Adrenal gland (tissue), 12 donors: ENCODE results near the gene PGC. TPM values are rescaled to one million over a fixed set of nuclear protein-coding genes. Genes with fewer than 3 reads are reported as not detected.

Experiments used
- DNase-seq, 7 donors: peaks; one replicate each; pipeline ENCODE4 v3.0.0-alpha.2; 2019 to 2020
- H3K27ac ChIP-seq, 5 donors: fragments of 200-600 bp; sonication (generic) in 4 of 5; 1 replicate in 3 of 5; 2 replicates in 2 of 5; pipeline versions ENCODE4 v1.5.1 to v1.8.0; 2016 to 2020; ENCODE audit warnings: mild to moderate bottlenecking in 1 of 5
- H3K27me3 ChIP-seq: fragments of 200-600 bp; 2 replicates; pipeline ENCODE4 v1.8.0; 2021
- H3K36me3 ChIP-seq, 2 donors: fragments of 200-600 bp; replicated peaks in 1 of 2; 1 replicate in 1 of 2; 2 replicates in 1 of 2; pipeline versions ENCODE4 v1.5.1 to v1.8.0; 2018 to 2022
- H3K4me1 ChIP-seq, 2 donors: fragments of 200-600 bp; replicated peaks in 1 of 2; 1 replicate in 1 of 2; 2 replicates in 1 of 2; pipeline versions ENCODE4 v1.5.1 to v1.8.0; 2018 to 2021
- H3K4me3 ChIP-seq, 4 donors: fragments of 200-600 bp; sonication (generic) in 3 of 4; one replicate each; pipeline ENCODE4 v1.5.1; 2016 to 2018
- H3K9me3 ChIP-seq, 3 donors: fragments of 200-600 bp; sonication (generic) in 1 of 3; replicated peaks in 1 of 3; 1 replicate in 2 of 3; 2 replicates in 1 of 3; pipeline versions ENCODE4 v1.5.1 to v1.8.0; 2016 to 2021
- CTCF ChIP-seq, 6 experiments: fragments of 450-650 bp in 4 of 6; fragments of 200-600 bp in 2 of 6; sonication (generic) in 1 of 6; IDR thresholded peaks; 1 replicate in 5 of 6; 2 replicates in 1 of 6; pipeline versions ENCODE4 v1.5.1 to v1.8.0; 2016 to 2021; ENCODE audit warnings: antibody characterized with exemption in 6 of 6, mild to moderate bottlenecking in 2 of 6, moderate library complexity in 1 of 6
- POLR2A ChIP-seq, 2 donors: fragments of 450-650 bp; IDR thresholded peaks; one replicate each; pipeline ENCODE4 v1.6.1; 2017; ENCODE audit warnings: antibody characterized with exemption in 2 of 2, mild to moderate bottlenecking in 2 of 2, moderate library complexity in 1 of 2
- WGBS, 4 donors: extraction: QIAGEN DNeasy Blood & Tissue Kit in 2 of 4; methylation state at CpG; one replicate each; pipeline versions ENCODE4 v1.1.5 to v1.1.7; 2013 to 2017; 5-methylcytosine and 5-hydroxymethylcytosine counted together
- intact Hi-C, 2 donors: fragments of 100-400 bp; cut with DNase I; formaldehyde crosslinking; loops; one replicate each; pipeline versions ENCODE4 v1.14.1 to v1.15.0; 2022 to 2023
- polyA plus RNA-seq, 3 donors: library from polyadenylated mRNA; stranded (reverse); fragments of 200-250 nt in 2 of 3; fragments of 350-450 nt in 1 of 3; fragmentation: Illumina TruSeq in 1 of 3; extraction: RNeasy Lipid Tissue Mini Kit (QIAGEN cat#74804) in 1 of 3; gene quantifications; one replicate each; pipeline ENCODE4 v1.2.3, GENCODE V29; 2013 to 2014
- total RNA-seq, 9 donors: library from RNA; depleted of rRNA in 4 of 9; stranded (reverse); fragments of >200 nt in 4 of 9; fragments of 120-200 nt in 1 of 9; fragmentation: NEBNext Ultra II Directional in 1 of 9; extraction: Animal tissue kit (Norgen Biotek cat#: 25700) in 1 of 9; gene quantifications; one replicate each; pipeline versions ENCODE4 v1.1.0 to v1.2.4, GENCODE V29; 2013 to 2023
- donor health status: healthy with polysubstance abuse.
- donor health status: Bipolar disorder and iron deficiency.
- donor health status: DM: yes; HTN: yes; CAD: no.
- donor health status: DM: no; HTN: no; CAD: no.
- donor health status: DM: no; HTN: no; CAD: no.
- donor health status: DM: yes; HTN: yes; CAD: no.

The PGC gene
- total and polyA plus RNA-seq, 12 donors, result 0.57 to 1.6 (median 1.1) TPM; not detected in 8

DNA sequence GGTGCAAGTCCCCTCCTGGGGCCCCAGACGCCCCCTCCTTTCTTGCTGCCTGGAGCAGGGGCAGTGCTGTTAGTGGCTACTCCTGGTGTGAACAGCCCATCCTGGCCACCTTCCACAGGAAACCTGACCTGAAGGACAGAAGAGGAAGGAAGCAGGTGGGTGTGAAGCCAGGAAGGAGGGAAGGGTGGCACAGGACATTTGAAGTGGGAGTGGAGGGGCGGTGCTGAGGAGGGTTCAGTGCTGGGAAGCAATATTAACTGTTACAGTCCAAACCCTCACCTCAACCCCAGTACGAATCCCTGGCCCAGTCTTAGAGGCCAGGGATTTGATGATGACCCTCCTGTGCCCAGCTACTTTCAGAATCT is 34.2 kb upstream of the PGC start:
- H3K4me3 ChIP-seq, result peak overlapping the region in 1 of 4 donors; percentile 75
- H3K27me3 ChIP-seq, result no peaks in the 10 kb centered on the region
- intact Hi-C loops, result loop anchor here (5.0 to 10.0 kb wide), 2 partner anchors 153 to 261 kb away; no protein-coding TSS in a partner anchor
- no peak for TF ChIP-seq POLR2A (IDR thresholded peaks at IDR 0.05)
- TF ChIP-seq CTCF (IDR thresholded peaks at IDR 0.05), result no peak
- no peaks in the 10 kb centered on the region for H3K36me3 ChIP-seq
- H3K9me3 ChIP-seq, result no peaks in the 10 kb centered on the region
- WGBS, 4 donors, result 21 to 29% (median 25%) methylated on average over 3 of the region's 3 CpGs
- peak overlapping the region in 3 of 5 donors; percentile 73 to 80 (median 74) for H3K27ac ChIP-seq
- DNase-seq, result peak in 2 of 7 donors; percentile 36 to 59
- peaks cover 28 to 33% of the 10 kb centered on the region in 2 donors for H3K4me1 ChIP-seq

- Histone ChIP-seq H3K4me3 (peak within 1 kb of the TSS in 3 of 4 donors; percentile 21 to 82 (median 75)), H3K4me1 (peaks cover 22 to 28% of the 10 kb centered on the region in 2 donors), H3K27me3 (no peaks in the 10 kb centered on the region), H3K9me3 (no peaks in the 10 kb centered on the region), H3K27ac (peak within 1 kb of the TSS; percentile 14 to 80 (median 73)), H3K36me3 (peaks cover 0 to 2% of the 10 kb centered on the region in 2 donors)
- TF ChIP-seq CTCF (IDR thresholded peaks at IDR 0.05) (no peak), POLR2A (IDR thresholded peaks at IDR 0.05) (peak in 1 of 2 donors; percentile 20)
- WGBS, 4 donors, result 1 to 2% (median 1%) methylated on average over 25 to 36 of the region's 36 CpGs
- peak; percentile 56 to 78 (median 75) for DNase-seq
- intact Hi-C loops, result loop anchor here (5.0 to 10.0 kb wide), 2 partner anchors 154 to 262 kb away; no protein-coding TSS in a partner anchor
Measured at GRCh38 chr6:41780551-41781365, 33.6 kb upstream of the PGC start, which contains the start of gene PRICKLE4. Gene PRICKLE4, plus strand, starts transcription at chr6:41780782. Its CDS starts 2,692 bp downstream, at chr6:41783474.

DNA sequence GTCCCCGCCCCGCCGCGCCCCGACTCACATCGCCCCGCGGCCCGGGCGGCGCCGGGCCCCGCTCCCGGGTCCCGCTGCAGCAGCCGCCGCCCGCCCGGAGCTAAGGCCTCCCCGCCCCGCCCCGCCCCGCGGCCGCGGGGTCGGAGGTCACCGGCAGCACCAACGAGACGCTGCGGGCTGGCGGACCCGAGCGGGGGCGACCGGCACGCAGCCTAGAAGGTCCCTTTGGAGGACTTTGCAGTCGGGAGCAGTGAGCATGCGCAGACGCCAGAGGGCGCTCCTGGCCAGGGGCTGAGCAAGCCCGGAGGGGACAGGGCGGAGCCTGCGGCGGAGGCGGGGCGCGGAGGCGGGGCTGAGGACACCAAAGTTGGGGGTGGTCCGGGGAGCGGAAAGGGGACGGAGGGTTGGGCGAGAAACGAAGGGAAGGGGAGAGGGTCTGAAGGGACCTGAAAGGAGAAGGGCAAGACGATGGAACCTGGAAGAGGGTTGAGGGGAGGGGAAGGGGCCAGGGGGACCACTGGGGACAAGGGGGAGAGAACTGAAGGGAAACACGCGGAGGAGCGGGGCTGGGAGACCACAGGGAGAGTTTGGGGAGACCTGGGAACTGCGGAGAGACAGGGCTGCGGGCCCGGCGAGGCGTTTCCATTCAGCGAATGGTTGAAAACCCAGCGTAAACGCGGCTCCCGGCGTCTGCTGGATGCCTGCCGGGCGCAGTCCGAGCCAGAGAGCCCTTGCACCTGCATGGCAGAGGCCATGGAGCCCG is 32.8 kb upstream of the PGC start, which contains the start of gene FRS3:
Gene FRS3 (minus strand): TSS at position 113 of the 763 bp plus-strand sequence. CDS start 2,913 bp downstream, outside the sequence.
- H3K27me3 ChIP-seq, result no peaks in the 10 kb centered on the region
- H3K36me3 ChIP-seq, result peaks cover 0 to 10% of the 10 kb centered on the region in 2 donors
- peak within 1 kb of the TSS in 2 of 4 donors; percentile 75 to 82 for H3K4me3 ChIP-seq
- 0 to 1% (median 0%) methylated on average over 27 to 73 of the region's 73 CpGs for WGBS, 4 donors
- peaks cover 19 to 21% of the 10 kb centered on the region in 2 donors for H3K4me1 ChIP-seq
- H3K27ac ChIP-seq, result peak within 1 kb of the TSS in 4 of 5 donors; percentile 44 to 80 (median 74)
- H3K9me3 ChIP-seq, result no peaks in the 10 kb centered on the region
- intact Hi-C loops, result loop anchor here (5.0 to 10.0 kb wide), 5 partner anchors 75 to 262 kb away; no protein-coding TSS in a partner anchor
- DNase-seq, result peak; percentile 97 to 99 (median 98)
- TF ChIP-seq CTCF (IDR thresholded peaks at IDR 0.05) (peak; percentile 77 to 98 (median 88)), POLR2A (IDR thresholded peaks at IDR 0.05) (peak in 1 of 2 donors; percentile 12)
